Stimulated activated CD4-positive, alpha-beta T cell treated with anti-CD3 and anti-CD28 coated beads, Interleukin-1b, Interleukin-23, amount 100 ng/mL, for 48 hours (primary cell): Measurements from ENCODE around the gene NOS1AP.

Source experiments
- DNase-seq: peaks from one replicate; pipeline ENCODE4 v3.0.0-alpha.2; 2020

The NOS1AP gene

GRCh38 chr1:162372159-162373071 lies 302.9 kb downstream of the NOS1AP start:
- DNase-seq = no peak

- no peak for DNase-seq
Observed at GRCh38 chr1:162373072-162373427, 303.6 kb downstream of the NOS1AP start.

DNA sequence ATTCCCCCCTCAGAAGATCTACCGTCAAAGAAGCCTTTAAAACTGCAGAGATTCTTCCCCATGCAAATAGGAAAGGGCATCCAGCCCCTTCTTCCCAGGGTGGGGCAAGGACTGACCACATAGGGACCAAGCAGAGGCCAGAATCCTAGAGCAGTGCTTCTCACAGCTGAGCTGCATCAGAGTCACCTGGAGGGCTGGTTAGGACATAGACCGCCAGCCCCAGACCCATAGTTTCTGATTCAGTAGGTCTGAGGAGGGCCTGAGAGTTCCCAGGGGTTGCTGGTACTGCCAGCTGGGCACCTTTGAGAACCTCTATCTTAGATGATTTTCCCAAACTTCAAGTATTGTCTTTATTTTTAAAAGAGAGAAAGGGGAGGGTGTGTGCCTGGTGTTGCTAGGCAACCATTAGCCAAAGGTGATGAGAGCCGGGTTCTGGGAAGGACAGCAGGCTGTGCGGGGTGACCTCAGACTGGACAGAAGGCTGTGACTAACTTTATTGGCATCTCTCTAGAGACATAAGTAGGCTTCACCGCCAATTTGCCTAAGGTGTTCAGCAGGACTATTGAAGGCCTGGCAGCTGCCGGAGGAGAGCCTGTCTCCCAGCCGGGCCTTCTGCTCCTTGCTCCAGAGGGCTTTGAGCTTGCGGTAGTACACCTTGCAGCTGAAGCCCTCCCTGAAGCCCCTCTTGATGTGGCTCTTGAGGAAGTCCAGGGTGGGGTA lies 304.2 kb downstream of the NOS1AP start:
- DNase-seq = no peak

DNA sequence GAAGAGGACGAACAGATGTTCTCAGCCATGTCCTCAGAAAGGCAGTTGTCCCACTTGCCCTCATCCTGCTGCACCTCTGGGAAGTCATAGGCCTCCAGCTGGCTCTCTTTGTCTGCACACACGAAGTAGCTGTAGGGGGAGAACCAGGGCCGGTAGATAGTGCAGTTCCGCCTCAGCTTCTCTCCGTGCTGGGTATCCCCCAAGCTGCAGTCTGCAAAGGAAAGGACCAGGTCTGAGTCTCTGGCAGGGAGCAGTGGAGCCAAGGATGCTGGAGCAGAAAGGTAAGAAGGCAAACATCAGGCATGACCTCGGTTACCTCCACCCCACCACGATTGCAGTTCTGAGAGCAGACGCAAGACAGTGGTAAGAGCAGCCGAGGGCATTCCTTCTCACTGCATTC lies 304.9 kb downstream of the NOS1AP start:
- DNase-seq = no peak

- no peak for DNase-seq
Observed at GRCh38 chr1:162375463-162375862, 306.0 kb downstream of the NOS1AP start.

GRCh38 chr1:162376691-162377090 lies 307.2 kb downstream of the NOS1AP start, which contains the start of gene SPATA46:
Gene SPATA46, minus strand, starts transcription at chr1:162376854. Its CDS starts 64 bp downstream, at chr1:162376790.
- DNase-seq = no peak

DNA sequence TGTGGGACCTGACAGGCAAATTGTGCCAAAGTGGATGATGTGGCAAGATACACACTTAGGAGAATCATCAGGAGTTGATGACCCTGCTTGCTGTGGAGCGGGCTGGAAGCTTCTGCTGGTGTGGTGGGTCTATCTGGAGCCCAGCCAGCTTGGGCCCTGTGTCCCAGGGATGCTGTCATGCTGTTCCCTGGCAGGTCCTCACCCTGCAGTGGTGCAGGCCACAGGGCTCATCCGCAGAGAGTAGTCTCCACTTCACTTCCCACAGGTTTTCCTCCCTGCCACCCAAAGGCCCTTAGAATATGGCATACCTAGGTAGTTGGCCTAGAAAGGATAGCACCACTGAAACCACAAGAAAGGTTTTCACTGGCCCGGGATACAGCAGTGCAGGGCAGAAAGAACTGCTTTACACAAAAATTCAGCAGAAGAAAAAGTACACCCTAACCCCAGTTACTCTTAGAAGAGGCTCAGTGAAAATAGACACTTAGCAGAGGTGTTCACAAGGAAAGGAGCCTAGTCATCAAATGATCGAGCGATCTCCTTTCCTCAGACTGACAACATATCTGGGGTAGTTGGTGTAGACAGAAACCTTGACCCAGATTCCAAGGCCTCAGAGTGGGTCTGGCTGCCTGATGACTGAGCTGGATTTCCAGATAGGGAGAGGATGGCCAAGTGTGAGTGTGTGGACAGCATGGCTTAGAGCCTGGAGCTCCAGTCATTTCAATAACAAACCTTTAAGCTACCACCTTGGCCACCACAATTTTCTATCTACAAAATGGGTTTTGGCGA lies 310.8 kb downstream of the NOS1AP start:
- no peak for DNase-seq

- DNase-seq = no peak
Observed at GRCh38 chr1:162381383-162381782, 311.9 kb downstream of the NOS1AP start, which contains the start of gene C1orf226. Gene C1orf226, plus strand, starts transcription at chr1:162381728. Its CDS starts 174 bp downstream, at chr1:162381902.

- DNase-seq = no peak
Observed at GRCh38 chr1:162381941-162382750, 312.7 kb downstream of the NOS1AP start.

GRCh38 chr1:162383091-162383490 lies 313.6 kb downstream of the NOS1AP start:
- DNase-seq = no peak

DNA sequence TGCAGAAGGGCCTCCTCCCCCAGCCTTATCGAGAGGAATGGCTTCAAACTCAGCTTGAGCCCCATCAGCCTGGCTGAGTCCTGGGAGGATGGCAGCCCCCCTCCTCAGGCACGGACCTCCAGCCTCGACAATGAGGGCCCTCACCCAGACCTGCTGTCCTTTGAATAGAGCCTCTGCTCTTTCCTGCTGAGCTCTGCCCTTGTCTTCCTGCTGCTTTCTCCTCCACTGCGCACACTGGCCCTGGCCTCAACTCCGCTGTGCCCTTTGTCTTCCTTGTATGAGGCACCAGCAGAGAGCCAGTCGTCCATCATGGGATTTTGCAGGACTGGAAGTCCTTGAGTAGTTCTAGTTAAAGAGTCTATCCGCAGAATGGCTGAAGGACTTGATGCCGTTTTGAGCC lies 314.0 kb downstream of the NOS1AP start:
- DNase-seq = no peak

DNA sequence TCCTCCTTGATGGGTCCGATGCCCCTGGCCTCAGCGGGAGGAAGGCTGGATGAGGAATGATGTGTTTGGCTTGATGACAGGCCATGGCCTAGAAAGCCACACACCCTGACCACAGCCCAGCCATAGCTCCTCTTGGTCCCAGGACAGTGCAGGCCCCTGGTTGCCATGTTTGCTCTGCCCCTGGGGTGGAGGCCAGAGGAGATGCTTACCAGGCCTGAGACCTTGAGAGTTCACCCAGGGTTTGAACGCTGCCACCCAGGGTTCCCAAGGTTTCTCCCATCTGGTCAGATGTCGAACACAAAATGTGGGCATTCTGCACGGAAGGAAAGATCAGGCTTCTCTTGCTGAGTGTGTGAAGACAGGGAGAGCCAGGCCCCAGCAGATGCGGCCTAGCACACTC lies 314.6 kb downstream of the NOS1AP start:
- DNase-seq = no peak

DNA sequence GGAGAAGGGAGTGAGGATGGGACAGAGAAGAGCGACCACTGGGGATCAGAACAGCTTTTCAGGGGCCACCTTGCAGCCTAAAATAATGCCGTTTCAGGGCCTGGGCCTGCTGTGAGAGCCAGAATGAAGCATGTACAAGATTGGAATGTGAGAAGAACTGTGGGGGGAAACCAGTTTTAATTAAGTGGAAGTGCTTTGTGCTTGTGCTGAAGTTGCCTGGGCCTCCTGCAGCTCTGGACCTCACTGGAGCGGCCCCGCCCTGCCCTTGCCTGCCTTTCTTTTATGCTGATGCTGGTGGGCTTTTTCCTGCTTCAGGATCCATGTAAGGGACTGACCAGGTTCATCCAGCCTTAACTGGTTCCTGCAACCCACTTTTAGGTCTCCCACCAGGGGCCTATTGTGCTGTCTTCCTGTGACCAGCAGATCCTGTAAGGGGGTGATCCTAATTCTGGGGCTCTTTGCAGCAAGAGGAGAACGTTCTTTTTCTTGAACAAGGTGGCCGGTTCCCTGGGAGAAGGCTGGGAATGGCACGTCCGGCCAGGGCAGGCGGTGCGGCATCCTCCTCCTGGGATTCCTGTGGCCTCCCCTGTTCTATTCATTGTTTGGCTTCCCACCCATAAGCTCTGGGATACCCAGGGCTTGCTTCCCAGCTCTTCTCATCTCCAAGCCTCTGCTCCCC lies 315.2 kb downstream of the NOS1AP start:
- DNase-seq = no peak

DNA sequence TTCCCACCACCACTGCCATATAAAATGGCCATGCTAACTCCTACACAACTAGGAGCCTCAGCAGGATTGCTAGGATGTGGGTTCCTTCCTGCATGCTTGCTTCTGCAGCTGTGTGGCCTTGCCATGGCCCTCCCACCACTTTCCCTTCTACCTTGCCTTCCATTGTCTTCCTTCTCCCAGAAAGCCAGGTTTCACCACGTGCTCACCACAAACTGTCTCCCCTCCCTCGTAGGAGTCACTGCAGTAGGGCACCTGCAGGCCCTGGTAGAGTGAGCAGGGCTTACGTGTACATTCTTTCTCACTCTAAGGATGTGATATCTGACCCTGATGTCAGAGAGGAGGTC lies 315.8 kb downstream of the NOS1AP start:
- no peak for DNase-seq

GRCh38 chr1:162385702-162386101 lies 316.2 kb downstream of the NOS1AP start:
- no peak for DNase-seq

GRCh38 chr1:162386292-162387225 lies 317.1 kb downstream of the NOS1AP start:
- no peak for DNase-seq

GRCh38 chr1:162387226-162388082 lies 318.0 kb downstream of the NOS1AP start:
- DNase-seq = no peak

DNA sequence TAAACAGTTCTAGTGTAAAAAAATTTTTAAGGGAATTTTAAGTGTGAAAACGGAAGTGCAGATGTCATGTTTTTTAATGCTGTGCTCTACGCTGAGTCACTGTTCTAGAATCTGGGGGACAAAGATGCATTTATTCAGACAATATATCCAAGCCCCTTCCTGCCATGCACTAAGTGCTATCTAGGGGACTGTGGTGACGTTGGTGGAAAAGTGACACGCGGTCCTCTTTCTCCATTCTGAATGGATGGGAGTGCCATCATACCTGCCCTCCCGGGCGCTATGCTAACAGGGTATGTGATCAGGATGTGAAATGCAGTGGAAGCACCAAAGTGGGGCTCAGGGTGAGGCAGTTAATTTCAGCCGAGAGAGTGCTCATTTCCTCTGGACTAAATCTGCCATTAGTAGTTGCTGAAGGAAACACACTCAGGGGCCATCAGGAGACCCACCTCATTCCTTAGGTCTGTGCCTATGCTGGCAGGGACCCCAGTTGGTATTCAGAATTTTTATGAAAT lies 318.6 kb downstream of the NOS1AP start:
- DNase-seq = no peak

DNA sequence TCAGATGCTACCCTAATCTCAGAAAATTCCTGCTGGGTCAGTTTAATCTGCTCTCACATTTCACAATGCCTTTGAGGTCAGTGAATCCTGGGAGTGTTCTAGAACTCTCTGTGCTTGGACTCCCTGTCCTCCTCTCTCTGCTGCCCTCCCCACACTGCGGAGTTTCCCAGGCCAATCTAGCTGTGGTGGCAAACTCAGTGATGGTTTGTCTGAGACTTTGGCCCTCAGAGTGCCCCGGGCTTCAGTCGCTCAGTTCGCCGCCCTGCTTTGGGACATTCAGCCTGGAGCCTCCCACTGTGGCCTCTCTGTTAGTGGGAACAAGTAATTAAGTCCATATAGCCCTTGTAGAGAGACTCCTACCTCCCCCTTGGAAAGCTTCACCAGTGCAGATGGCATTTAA lies 319.1 kb downstream of the NOS1AP start:
- no peak for DNase-seq
